ENCODE data around the gene PSKH1.

PSKH1 gene

DNA sequence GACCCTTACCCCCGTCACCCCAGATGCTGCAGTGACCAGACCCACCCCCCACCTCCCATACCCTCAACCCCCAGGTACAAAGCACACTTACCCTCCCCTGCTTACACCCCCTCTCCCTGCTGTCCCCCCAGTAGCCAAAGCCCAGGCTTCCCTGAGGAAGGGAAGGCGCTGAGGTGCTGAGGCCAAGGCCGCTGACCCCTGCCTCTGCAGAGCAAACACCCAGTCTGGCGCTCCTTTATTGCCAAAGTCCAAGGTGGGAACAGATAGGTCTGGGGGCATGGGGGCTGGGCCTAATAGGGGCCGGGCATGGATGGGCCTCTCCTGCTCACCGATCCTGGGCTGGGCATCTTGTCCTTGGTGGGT is 50.2 kb downstream of the PSKH1 start:
- no peak for DNase-seq (ENCODE audit: extremely low read depth, low read depth)
- TF ChIP-seq, protein P1, sequence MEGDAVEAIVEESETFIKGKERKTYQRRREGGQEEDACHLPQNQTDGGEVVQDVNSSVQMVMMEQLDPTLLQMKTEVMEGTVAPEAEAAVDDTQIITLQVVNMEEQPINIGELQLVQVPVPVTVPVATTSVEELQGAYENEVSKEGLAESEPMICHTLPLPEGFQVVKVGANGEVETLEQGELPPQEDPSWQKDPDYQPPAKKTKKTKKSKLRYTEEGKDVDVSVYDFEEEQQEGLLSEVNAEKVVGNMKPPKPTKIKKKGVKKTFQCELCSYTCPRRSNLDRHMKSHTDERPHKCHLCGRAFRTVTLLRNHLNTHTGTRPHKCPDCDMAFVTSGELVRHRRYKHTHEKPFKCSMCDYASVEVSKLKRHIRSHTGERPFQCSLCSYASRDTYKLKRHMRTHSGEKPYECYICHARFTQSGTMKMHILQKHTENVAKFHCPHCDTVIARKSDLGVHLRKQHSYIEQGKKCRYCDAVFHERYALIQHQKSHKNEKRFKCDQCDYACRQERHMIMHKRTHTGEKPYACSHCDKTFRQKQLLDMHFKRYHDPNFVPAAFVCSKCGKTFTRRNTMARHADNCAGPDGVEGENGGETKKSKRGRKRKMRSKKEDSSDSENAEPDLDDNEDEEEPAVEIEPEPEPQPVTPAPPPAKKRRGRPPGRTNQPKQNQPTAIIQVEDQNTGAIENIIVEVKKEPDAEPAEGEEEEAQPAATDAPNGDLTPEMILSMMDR (IDR thresholded peaks at IDR 0.05; ENCODE audit: low read depth, low read length), result no peak

DNA sequence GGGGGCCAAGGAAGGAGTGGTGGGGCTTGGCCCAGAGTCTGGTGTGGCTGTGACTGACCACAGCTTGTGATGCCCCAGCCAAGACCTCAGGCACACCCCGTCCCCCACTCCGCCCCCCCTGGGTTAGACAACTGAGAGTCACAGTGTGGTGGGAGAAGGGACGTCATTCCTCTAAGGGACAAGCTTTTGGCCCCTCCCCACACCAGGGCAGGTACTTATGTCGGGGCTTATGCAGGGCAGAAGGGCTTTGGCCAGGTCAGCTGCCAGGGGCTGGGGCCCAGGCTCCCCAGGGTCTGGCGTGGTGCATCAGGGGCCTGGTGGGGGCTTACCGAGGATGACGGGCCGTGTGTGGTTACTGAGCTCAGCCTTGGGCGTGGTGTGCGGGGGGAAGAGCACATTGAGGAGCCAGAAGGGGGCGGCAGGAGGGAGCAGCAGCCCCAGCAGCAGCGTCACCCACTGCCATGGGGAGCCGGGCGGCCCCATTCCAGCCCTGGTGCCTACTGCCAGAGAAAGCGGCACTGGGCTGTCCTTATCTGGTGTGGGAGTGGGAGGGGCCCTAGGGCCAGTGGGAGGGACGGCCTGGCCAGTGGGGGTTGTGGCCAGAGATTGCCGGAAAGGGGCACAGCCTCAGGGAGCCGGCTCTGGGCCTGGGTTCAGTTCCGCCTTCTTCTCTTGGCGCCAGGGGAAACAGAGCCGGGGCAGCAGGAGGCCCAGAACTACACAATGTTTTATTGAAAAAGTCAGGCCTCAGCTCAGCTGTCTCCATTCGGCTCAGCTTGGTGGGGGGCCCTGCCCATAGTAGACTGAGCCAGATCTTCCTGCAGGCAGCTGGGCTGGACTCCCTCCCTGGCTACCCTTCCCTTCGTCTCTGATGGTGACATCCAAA is 50.8 kb downstream of the PSKH1 start, which contains the start of gene LCAT:
Gene LCAT, minus strand, starts transcription at position 502 of the 886 bp plus-strand sequence. Its CDS starts 19 bp downstream, at position 483.
- DNase-seq (ENCODE audit: extremely low read depth, low read depth), result no peak
- TF ChIP-seq, protein P1 (IDR thresholded peaks at IDR 0.05; ENCODE audit: low read depth, low read length), result no peak

DNA sequence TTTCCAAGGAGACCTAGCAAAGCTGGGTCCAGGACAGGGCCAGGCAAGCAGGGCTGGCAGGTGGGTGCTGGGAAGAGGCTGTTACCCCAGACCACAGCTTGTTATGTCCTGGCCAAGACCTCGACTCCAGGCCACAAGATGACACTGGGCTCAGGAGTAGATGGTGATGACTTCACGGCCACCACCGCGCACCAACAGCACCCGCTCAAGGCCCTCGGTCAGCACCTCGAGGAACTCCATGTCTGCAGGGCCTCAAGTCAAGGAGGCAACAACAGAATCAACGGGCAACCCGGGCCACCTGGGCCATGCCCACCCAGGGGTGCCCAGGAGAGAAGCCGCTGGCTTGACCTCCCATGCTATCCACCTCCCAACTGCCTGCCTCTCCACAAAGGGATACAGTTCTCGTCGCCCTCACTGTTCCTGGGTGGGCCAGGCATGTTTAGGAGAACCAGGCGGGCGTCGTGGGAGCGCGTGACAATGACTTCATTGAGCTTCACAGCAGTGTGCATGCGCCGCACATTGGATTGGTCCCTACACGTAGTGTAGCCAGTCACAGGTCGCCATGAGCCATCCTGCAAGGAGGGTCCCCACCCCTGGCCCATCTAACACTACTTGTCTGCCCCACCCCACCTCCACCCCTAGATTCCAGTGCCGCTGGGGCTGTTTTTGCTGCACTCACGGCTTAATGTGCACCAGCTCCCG is 51.8 kb downstream of the PSKH1 start:
- TF ChIP-seq, protein P1 (IDR thresholded peaks at IDR 0.05; ENCODE audit: low read depth, low read length), result no peak

DNA sequence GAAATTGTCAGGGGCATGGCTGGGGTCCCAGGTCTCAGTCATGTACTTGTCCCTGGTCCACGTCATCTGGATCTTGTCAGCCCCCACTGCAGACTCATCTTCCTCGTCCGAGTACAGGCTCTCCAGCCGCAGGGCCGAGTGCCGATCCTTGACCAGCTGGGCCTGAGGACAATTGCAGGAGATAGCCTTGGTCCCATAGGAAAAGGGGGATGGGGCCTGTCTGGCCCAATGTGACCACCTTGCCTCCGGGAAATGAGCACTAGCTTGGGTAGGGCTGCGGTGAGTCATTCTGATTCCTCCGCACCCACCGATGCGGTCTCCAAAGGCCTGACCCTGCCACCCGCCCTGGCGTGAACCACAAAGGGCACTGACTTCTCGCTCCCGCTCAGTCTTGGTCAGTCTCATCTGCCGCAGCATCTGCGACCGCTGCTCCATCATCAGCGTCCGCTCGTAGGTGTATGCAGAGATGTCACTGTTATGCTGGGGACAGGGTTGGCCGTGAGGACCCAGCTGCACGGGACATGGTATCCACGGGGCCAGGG is 52.4 kb downstream of the PSKH1 start:
- no peak for DNase-seq (ENCODE audit: extremely low read depth, low read depth)
- TF ChIP-seq, protein P1 (IDR thresholded peaks at IDR 0.05; ENCODE audit: low read depth, low read length), result no peak

More for the DNA sequence above, 51.8 kb downstream of the PSKH1 start:
- DNase-seq (ENCODE audit: extremely low read depth, low read depth), result no peak

DNA sequence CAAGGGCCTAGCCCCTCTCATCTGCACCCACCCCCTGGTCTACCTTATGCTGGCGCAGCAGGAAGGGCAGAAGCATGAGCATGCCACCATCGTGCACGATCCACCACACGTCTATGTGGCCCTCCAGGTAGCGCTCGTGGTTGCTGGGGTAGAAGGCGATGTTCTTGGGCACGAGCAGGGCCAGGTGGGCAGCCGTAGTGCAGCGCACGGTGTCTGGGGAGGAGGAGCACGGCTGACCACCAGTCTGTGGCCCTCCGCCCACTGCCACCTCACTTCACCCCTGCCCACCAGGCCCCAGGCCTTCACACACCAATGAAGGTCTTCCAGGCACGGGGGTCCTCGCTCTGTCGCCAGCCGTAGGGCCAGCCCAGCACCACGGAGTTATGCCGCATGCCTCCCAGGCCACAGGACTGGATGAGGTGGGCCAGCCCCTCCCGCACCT is 53.1 kb downstream of the PSKH1 start:
- DNase-seq (ENCODE audit: extremely low read depth, low read depth), result no peak
- TF ChIP-seq, protein P1 (IDR thresholded peaks at IDR 0.05; ENCODE audit: low read depth, low read length), result no peak

DNA sequence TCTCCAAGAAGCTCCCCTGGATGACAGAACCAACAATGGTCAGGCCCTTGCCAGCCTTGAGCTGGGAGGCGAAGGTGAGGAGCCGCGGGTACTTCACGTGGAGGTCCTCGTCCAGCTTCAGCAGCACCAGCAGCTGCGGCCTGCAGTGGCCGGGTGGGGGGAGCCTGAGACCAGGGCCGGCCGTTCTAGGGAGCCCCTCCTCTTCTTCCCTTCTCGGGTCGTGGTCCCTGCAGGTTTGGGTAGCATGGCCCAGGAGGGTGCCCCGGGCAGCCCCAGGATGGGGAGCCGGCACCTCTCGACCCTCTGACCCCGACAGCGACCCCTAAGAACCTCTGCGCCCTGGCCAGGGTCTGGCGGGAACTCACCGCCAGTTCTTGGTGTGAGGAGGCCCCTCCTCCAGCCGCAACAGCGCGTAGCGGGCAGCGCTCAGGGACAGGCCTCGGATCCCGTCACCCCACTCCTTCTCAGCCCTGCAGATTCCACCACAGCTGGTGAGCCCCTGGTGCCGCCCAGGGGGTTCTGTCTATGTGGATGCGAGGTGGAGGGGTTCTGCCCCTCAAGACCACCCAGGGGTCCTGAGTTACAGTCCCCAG is 54.0 kb downstream of the PSKH1 start:
- TF ChIP-seq, protein P1 (IDR thresholded peaks at IDR 0.05; ENCODE audit: low read depth, low read length), result no peak
- no peak for DNase-seq (ENCODE audit: extremely low read depth, low read depth)

Measured in AG09319 (cell line).